AG08395 (cell line): ENCODE results near the gene GRM6.

Experiments used
- DNase-seq: peaks from one replicate; pipeline ENCODE4 v3.0.0; 2012; ENCODE audit warnings: mixed read lengths, low spot score

The GRM6 gene

GRCh38 chr5:178994580-178995340, at the start of gene GRM6:
GRM6 (minus strand) TSS chr5:178995320; CDS start chr5:178994944, 376 bp downstream.
- DNase-seq, result no peak

- DNase-seq, result no peak
These were observed 49.6 kb upstream of the GRM6 start for GRCh38 chr5:179044765-179045164.

- DNase-seq, result no peak
These were observed 38.0 kb upstream of the GRM6 start for GRCh38 chr5:179033004-179033580.

- DNase-seq, result peak; percentile 96
These were observed 28.5 kb upstream of the GRM6 start, which contains the start of gene ZNF879 for GRCh38 chr5:179023528-179024189. ZNF879 (plus strand) TSS chr5:179023804; CDS start chr5:179025005, 1,201 bp downstream.

GRCh38 chr5:179008667-179009066, 13.5 kb upstream of the GRM6 start:
- no peak for DNase-seq

- no peak for DNase-seq
These were observed 11.4 kb upstream of the GRM6 start for GRCh38 chr5:179006564-179006963.

GRCh38 chr5:178998441-178998840, 3.3 kb upstream of the GRM6 start:
- no peak for DNase-seq

- DNase-seq, result no peak
These were observed 2.1 kb upstream of the GRM6 start for GRCh38 chr5:178997191-178997590.

- no peak for DNase-seq
These were observed 1.0 kb upstream of the GRM6 start for GRCh38 chr5:178996156-178996555.

- DNase-seq, result no peak
These were observed 196 bp upstream of the GRM6 start for GRCh38 chr5:178995341-178995690.

GRCh38 chr5:178993955-178994579, 1.1 kb downstream of the GRM6 start:
- no peak for DNase-seq

- DNase-seq, result no peak
These were observed 1.8 kb downstream of the GRM6 start for GRCh38 chr5:178993236-178993765.

GRCh38 chr5:178992291-178992895, 2.7 kb downstream of the GRM6 start:
- DNase-seq, result no peak

GRCh38 chr5:178991190-178992145, 3.7 kb downstream of the GRM6 start:
- DNase-seq, result no peak

- DNase-seq, result no peak
These were observed 4.6 kb downstream of the GRM6 start for GRCh38 chr5:178990491-178990890.

- no peak for DNase-seq
These were observed 5.8 kb downstream of the GRM6 start for GRCh38 chr5:178989311-178989710.

GRCh38 chr5:178988436-178989220, 6.5 kb downstream of the GRM6 start:
- DNase-seq, result no peak

- no peak for DNase-seq
These were observed 8.7 kb downstream of the GRM6 start for GRCh38 chr5:178986326-178986960.
